NCI-H510A (cell line): ENCODE data around the gene ZNF563.

Experiments used
- DNase-seq: peaks from one replicate; lab custom pipeline; 2025; lab: John Stamatoyannopoulos, UW

ZNF563 gene

DNA sequence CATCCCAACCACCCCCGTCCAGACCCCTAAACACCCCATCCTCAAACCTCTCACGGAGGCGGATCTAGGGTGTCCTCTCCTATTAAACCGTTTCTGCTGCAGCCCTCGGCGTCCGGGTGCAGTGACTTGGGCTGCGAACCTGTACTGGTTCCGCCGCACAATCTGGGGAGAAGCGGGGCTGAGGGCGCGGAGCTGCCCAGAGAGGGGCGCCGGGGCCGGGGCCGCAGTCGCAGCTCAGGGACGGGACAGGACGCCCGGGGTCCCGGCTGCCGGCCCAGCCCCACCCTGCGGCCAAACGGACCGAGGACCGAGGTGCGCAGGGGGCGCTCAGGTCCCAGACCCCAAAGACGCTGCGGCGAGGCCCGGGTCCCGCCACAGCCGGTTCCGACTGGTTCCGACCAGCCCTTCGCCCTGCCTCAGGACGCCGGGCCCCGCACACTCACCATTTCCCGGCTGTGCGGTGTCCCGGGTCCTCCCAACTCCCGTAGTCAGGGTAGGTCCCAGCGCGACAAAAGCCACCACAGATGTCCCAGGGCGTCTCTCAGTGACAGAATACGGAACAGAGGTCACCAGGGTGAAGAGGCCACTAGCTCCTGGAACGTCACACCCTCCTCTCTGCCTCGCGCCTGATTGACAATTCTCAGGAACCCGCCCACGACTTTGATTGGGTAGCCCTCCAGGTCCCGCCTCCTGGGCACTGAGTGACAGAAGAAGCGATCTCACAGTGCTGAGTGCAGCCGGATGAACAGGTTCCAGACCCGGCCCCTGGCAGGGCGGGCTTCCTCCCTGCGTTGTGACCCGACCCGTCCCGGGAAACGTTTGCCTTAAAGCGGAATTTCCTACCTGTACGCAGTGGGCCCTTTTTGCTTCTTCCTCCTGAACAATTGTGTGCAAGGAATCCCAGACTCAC lies 38.9 kb downstream of the ZNF563 start, which contains the start of gene ZNF44:
TSS of gene ZNF44 (minus strand) at position 635 of the 910 bp plus-strand sequence. CDS start at position 446, 189 bp downstream.
- peak; percentile 94 for DNase-seq

GRCh38 chr19:12293777-12294248 lies 39.6 kb downstream of the ZNF563 start:
- peak; percentile 39 for DNase-seq

DNA sequence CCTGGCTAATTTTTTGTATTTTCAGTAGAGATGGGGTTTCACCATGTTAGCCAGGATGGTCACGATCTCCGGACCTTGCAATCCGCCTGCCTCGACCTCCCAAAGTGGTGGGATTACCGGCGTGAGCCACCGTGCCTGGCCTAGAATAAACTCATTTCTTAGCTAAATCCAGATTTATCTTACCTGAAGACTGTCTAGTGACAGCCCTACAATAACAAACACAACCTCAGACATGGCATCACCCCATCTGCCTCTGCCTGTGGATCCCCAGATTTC lies 43.7 kb downstream of the ZNF563 start:
- DNase-seq = no peak

DNA sequence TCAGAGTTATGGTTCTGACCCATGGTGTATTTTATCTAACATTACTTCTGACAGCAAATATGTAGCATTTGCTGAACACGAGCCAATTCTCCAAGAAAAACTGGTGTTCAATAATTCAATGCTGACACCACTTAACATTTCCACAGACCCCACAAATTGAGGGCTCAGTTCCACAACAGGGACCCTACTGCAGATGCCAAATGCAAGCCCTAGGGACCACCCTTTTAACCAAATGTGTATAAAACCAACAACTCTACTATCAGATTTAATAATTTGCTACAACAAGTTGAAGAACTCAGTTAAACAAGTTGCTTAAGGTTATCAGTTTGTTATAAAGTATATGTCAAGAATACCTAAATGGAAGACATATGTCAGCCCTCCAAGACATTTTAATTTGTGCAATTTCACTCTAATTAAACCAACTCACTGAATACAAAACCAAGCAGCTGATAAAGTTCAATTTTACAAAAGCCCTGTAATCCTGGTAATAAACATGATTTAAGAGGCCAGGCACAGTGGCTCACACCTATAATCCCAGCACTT lies 45.4 kb downstream of the ZNF563 start:
- DNase-seq = no peak

DNA sequence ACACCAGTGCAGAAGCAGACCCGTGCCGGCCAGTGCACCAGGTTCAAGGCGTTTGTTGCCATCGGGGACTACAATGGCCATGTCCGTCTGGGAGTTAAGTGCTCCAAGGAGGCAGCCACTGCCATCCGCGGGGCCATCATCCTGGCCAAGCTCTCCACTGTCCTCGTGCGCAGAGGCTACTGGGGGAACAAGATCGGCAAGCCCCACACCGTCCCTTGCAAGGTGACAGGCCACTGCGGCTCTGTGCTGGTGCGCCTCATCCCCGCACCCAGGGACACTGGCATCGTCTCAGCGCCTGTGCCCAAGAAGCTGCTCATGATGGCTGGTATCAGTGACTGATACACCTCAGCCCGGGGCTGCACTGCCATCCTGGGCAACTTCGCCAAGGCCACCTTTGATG lies 48.8 kb downstream of the ZNF563 start:
- DNase-seq = no peak

GRCh38 chr19:12284226-12284625 lies 49.2 kb downstream of the ZNF563 start:
- DNase-seq = no peak

DNA sequence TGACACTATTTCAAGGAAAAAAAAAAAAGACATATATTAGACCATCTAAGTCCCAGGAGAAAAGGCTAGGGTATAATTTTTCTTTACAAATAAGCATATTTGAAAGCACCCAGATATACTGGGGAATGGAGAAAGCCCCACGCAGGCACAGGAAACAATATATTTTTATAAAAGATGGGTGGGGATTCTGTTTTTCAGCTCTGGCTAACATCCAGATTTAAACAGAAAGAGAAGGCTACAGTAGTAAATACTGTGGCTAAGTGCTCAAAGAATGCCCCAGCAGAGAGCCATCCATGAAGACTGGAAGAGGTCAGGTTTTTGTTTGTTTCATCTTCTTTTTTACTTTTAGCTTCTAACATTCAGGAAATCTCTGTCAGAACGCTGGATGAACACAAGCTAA lies 54.7 kb downstream of the ZNF563 start:
- DNase-seq = no peak

GRCh38 chr19:12272980-12273901 lies 60.2 kb downstream of the ZNF563 start:
- no peak for DNase-seq

DNA sequence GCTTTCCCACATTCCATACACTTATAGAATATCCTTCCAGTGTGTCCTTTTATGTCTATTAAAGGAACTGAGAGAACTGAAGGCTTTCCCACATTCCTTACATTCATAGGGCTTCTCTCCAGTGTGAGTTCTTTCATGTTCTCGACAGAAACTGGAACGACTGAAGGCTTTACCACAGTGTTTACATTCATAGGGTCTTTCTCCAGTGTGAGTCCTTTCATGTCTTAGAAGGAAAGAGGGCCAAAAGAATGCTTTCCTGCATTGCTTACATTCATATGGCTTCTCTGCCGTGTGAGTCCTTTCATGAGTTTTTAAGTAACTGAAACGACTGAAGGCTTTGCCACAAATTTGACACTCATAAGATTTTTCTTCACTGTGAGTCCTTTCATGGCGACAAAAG lies 61.0 kb downstream of the ZNF563 start:
- DNase-seq = no peak

DNA sequence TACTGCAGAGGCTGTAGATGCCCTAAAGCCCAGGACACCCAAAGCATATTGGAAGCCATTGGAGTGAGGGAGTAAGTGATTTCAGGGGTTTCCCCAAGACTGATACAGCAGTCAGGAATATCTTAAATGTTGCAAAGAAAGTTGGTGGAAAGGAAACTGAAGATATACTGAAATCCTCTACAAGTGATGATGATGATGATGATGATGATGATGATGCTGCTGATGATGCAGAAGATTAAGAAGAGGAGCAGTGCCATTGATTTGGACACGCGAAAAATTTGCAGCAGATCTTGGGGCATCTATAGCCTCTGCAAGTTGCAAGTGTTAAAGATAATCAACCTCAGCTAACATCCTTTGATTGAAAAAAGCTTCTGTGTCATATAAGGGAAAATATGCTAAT lies 62.6 kb downstream of the ZNF563 start:
- no peak for DNase-seq
